Measurements from ENCODE around the gene APOL4. TPM values are rescaled to one million over a fixed set of nuclear protein-coding genes. Genes with fewer than 3 reads are reported as not detected.
A peak's percentile ranks its signal among the peaks of the same experiment; 100 is the strongest.

APOL4 gene
- total RNA-seq, 1 donor from 2014 or later: 15.0 TPM

GRCh38 chr22:36245805-36246356 is 44.3 kb upstream of the APOL4 start:
- TF ChIP-seq, protein P1, sequence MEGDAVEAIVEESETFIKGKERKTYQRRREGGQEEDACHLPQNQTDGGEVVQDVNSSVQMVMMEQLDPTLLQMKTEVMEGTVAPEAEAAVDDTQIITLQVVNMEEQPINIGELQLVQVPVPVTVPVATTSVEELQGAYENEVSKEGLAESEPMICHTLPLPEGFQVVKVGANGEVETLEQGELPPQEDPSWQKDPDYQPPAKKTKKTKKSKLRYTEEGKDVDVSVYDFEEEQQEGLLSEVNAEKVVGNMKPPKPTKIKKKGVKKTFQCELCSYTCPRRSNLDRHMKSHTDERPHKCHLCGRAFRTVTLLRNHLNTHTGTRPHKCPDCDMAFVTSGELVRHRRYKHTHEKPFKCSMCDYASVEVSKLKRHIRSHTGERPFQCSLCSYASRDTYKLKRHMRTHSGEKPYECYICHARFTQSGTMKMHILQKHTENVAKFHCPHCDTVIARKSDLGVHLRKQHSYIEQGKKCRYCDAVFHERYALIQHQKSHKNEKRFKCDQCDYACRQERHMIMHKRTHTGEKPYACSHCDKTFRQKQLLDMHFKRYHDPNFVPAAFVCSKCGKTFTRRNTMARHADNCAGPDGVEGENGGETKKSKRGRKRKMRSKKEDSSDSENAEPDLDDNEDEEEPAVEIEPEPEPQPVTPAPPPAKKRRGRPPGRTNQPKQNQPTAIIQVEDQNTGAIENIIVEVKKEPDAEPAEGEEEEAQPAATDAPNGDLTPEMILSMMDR (IDR thresholded peaks at IDR 0.05; ENCODE audit: unreplicated experiment): no peak
- Mint-ChIP-seq H3K36me3 (peaks cover 12% of the 10 kb centered on the region), H3K4me3 (no peak overlapping the region), H3K27me3 (ENCODE audit: low read depth) (no peaks in the 10 kb centered on the region), H3K27ac (no peak overlapping the region), H3K9me3 (peaks cover 39% of the 10 kb centered on the region), H3K4me1 (peaks cover 6% of the 10 kb centered on the region)
- no peak for DNase-seq (ENCODE audit: low spot score in 2 of 2, unreplicated experiment in 2 of 2)

DNA sequence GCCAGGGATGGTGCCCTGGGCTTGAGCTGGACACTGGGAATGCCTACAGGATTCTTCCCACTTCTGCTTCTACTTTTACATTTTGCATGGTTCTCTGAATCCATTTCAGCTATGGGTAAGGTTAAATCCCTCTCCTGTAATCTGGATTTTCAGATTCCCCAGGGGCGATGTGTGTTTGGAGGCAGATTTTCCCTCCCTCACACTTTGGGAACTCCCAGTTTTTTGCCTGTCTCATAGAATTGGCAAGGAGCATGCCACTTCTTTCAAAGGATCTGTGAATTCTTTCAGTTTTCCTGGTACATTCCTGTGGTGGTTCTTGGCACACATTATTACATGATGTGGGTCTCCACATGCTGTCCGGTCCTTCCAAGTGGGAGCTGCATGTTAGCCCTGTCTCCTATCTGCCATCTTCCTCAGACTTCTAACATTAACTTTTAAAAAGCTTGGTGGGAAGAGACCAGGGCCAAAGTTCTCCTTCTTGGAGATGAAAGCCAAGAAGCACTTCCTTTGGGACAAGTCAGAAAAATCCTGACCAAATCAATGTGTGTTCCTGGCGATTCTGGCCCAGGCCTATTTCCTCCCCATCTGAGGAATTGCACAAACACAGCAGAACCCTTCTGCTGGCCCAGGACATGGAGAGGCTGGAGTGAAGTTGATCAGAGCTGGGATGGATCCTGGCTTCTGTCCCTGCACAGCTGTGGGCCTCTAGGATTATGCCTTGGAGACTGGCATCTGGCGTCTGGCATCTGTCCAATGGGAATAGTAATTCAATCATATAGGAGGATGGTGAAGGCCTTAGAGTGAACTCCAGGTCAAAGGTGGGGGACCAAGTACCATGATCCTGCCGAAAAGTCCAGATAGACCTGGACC is 43.1 kb upstream of the APOL4 start:
- peaks cover 9% of the 10 kb centered on the region for H3K4me1 Mint-ChIP-seq
- peaks cover 12% of the 10 kb centered on the region for H3K36me3 Mint-ChIP-seq
- H3K27ac Mint-ChIP-seq: no peak overlapping the region
- H3K27me3 Mint-ChIP-seq (ENCODE audit: low read depth): no peaks in the 10 kb centered on the region
- H3K4me3 Mint-ChIP-seq: no peak overlapping the region
- DNase-seq (ENCODE audit: low spot score in 2 of 2, unreplicated experiment in 2 of 2): no peak
- TF ChIP-seq, protein P1 (IDR thresholded peaks at IDR 0.05; ENCODE audit: unreplicated experiment): no peak
- peaks cover 35% of the 10 kb centered on the region for H3K9me3 Mint-ChIP-seq

DNA sequence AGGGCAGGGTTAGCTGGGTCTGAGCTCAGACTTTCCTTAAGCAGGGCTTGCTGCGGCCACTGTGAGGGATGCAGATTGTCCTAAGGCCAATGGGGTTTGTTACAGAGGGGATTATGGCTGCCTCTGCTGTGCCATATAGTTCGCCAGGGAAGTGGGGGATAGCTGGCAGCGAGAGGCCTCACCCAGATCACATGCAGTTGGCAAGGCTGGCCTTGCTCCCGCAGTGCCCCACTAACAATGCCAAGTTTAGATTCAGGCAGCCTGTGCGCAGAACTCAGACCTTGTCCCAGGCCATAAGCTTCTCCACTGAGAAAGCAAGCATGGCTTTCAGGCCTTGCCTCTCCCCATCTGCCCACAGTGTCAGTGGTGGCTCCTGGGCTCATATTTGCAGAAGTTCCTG is 42.4 kb upstream of the APOL4 start:
- Mint-ChIP-seq H3K27me3 (ENCODE audit: low read depth) (no peaks in the 10 kb centered on the region), H3K36me3 (peaks cover 9% of the 10 kb centered on the region), H3K4me1 (peaks cover 17% of the 10 kb centered on the region), H3K27ac (no peak overlapping the region), H3K9me3 (peaks cover 31% of the 10 kb centered on the region), H3K4me3 (no peak overlapping the region)
- DNase-seq (ENCODE audit: low spot score in 2 of 2, unreplicated experiment in 2 of 2): no peak
- TF ChIP-seq, protein P1 (IDR thresholded peaks at IDR 0.05; ENCODE audit: unreplicated experiment): no peak

GRCh38 chr22:36239401-36240171 is 38.0 kb upstream of the APOL4 start, which contains the start of gene APOL2:
APOL2 (minus strand) TSS chr22:36239527; CDS start chr22:36233162, 6,365 bp downstream.
- TF ChIP-seq, protein P1 (IDR thresholded peaks at IDR 0.05; ENCODE audit: unreplicated experiment): no peak
- H3K4me1 Mint-ChIP-seq: peaks cover 52% of the 10 kb centered on the region
- H3K36me3 Mint-ChIP-seq: peaks cover 16% of the 10 kb centered on the region
- peak within 1 kb of the TSS; percentile 100 for H3K27ac Mint-ChIP-seq
- H3K27me3 Mint-ChIP-seq (ENCODE audit: low read depth): no peaks in the 10 kb centered on the region
- peaks cover 27% of the 10 kb centered on the region for H3K9me3 Mint-ChIP-seq
- DNase-seq (ENCODE audit: low spot score in 2 of 2, unreplicated experiment in 2 of 2): peak; percentile 72 to 82
- peak within 1 kb of the TSS; percentile 94 for H3K4me3 Mint-ChIP-seq

DNA sequence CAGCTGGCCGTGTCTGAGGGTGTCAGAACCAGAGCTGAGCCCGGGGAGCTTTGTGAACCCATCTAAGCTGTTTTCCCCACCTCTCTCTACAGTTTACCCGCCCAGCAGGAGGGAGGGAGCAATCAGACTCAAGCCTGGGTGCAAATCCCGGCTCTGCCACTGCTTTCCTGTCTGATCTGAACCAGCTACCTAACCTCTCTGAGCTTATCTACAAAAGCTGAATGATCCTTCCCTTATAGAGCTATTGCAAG is 37.5 kb upstream of the APOL4 start:
- H3K9me3 Mint-ChIP-seq: peaks cover 27% of the 10 kb centered on the region
- H3K4me1 Mint-ChIP-seq: peaks cover 57% of the 10 kb centered on the region
- peak overlapping the region; percentile 100 for H3K27ac Mint-ChIP-seq
- TF ChIP-seq, protein P1 (IDR thresholded peaks at IDR 0.05; ENCODE audit: unreplicated experiment): no peak
- H3K36me3 Mint-ChIP-seq: peaks cover 16% of the 10 kb centered on the region
- H3K4me3 Mint-ChIP-seq: peak overlapping the region; percentile 94
- DNase-seq (ENCODE audit: low spot score in 2 of 2, unreplicated experiment in 2 of 2): no peak
- no peaks in the 10 kb centered on the region for H3K27me3 Mint-ChIP-seq (ENCODE audit: low read depth)

Data from mesothelial cell of epicardium (in vitro differentiated cells).